HG02610 (cell line): ENCODE results near the gene FOXR1.

Source experiments
- ATAC-seq: cut with Tn5 transposase; IDR thresholded peaks from one replicate; pipeline ENCODE4 v1.9.1; 2021; ENCODE audit warnings: mild to moderate bottlenecking, moderate library complexity; ENCODE audit not compliant: unreplicated experiment

FOXR1 gene

GRCh38 chr11:119025541-119025940 lies 54.0 kb downstream of the FOXR1 start:
- no peak for ATAC-seq

GRCh38 chr11:119025978-119026766 lies 54.6 kb downstream of the FOXR1 start:
- ATAC-seq = no peak

GRCh38 chr11:119026970-119027369 lies 55.4 kb downstream of the FOXR1 start:
- no peak for ATAC-seq

- no peak for ATAC-seq
Observed at GRCh38 chr11:119027561-119028345, 56.2 kb downstream of the FOXR1 start.

GRCh38 chr11:119028346-119029068 lies 56.9 kb downstream of the FOXR1 start:
- no peak for ATAC-seq

- ATAC-seq = no peak
Observed at GRCh38 chr11:119029069-119029339, 57.4 kb downstream of the FOXR1 start.

- ATAC-seq = no peak
Observed at GRCh38 chr11:119029340-119030028, 57.9 kb downstream of the FOXR1 start.

GRCh38 chr11:119030029-119030328 lies 58.4 kb downstream of the FOXR1 start:
- no peak for ATAC-seq

- peak; percentile 87 for ATAC-seq
Observed at GRCh38 chr11:119030329-119031047, 58.9 kb downstream of the FOXR1 start, which contains the start of gene SLC37A4. TSS of gene SLC37A4 (minus strand) at chr11:119030877.
